ENCODE data around the gene AR. TPM values are rescaled to one million over a fixed set of nuclear protein-coding genes. Genes with fewer than 3 reads are reported as not detected.

Gene AR
- total and polyA plus RNA-seq, 2 of the 4 experiments (the other 2 are of a cell fraction) = 1.5 to 4.7 TPM

GRCh38 chrX:67723580-67724351 lies 179.9 kb downstream of the AR start:
- in situ Hi-C loops (cut with MboI; ENCODE audit: low sequenced_read_pairs) (no loop called here), dilution Hi-C loops (cut with HindIII; ENCODE audit: low sequenced_read_pairs, unreplicated experiment) (no loop called here), intact Hi-C loops (cut with micrococcal nuclease) (no loop called here)
- H3K79me1 ChIP-seq (ENCODE audit: low read depth in 1 of 2, low read length in 2 of 2) = no peaks in the 10 kb centered on the region
- ATAC-seq (ENCODE audit: low read depth) = no peak
- H3K18ac ChIP-seq (ENCODE audit: low read depth, low read length) = no peak overlapping the region
- no peak overlapping the region for H2BK20ac ChIP-seq (ENCODE audit: low read depth, low read length)
- no peak overlapping the region for H2BK15ac ChIP-seq (ENCODE audit: low read depth, low read length)
- no peaks in the 10 kb centered on the region for H4K20me1 ChIP-seq (ENCODE audit: insufficient read depth, low read length)
- H3K14ac ChIP-seq (replicated peaks; ENCODE audit: low read depth, low read length) = no peak overlapping the region
- no peak overlapping the region for H2AK5ac ChIP-seq (ENCODE audit: low read depth, low read length)
- H3K9me1 ChIP-seq (ENCODE audit: insufficient read depth, low read length) = no peaks in the 10 kb centered on the region
- no peak overlapping the region for H4K8ac ChIP-seq (ENCODE audit: low read depth in 2 of 2, low read length in 2 of 2)
- H3K23ac ChIP-seq (ENCODE audit: low read depth, low read length) = no peak overlapping the region
- no peak overlapping the region for H2AK9ac ChIP-seq (replicated peaks; ENCODE audit: low read depth, low read length, poor library complexity)
- POLR2A ChIA-PET (ENCODE audit: unreplicated experiment) = no interaction called here
- BruUV-seq (replicated peaks) = no TSS peak
- H3K9ac ChIP-seq (ENCODE audit: low read depth, low read length) = no peak overlapping the region
- no peak overlapping the region for H2AFZ ChIP-seq (replicated peaks; ENCODE audit: low read length, poor library complexity)
- no peaks in the 10 kb centered on the region for H3K4me1 ChIP-seq (ENCODE audit: control insufficient read depth, insufficient read depth, low read length)
- H3K9me3 ChIP-seq (ENCODE audit: control insufficient read depth, insufficient read depth, low read length) = no peaks in the 10 kb centered on the region; the same call in 1 of the 2 replicates
- H4K5ac ChIP-seq (ENCODE audit: low read depth, low read length) = no peak overlapping the region
- no peak overlapping the region for H2BK5ac ChIP-seq (ENCODE audit: low read depth, low read length, poor library complexity, severe bottlenecking)
- H3K36me3 ChIP-seq (ENCODE audit: control insufficient read depth, insufficient read depth, low read length) = no peaks in the 10 kb centered on the region
- no peak for TF ChIP-seq FOS (IDR thresholded peaks at IDR 0.05; ENCODE audit: low read depth, low read length)
- no peak for TF ChIP-seq ELK1 (IDR thresholded peaks at IDR 0.05; ENCODE audit: borderline replicate concordance, low read depth, low read length)
- TF ChIP-seq SMC3 (IDR thresholded peaks at IDR 0.05; ENCODE audit: low read depth, low read length) = no peak
- no peak for TF ChIP-seq RAD21 (IDR thresholded peaks at IDR 0.05; ENCODE audit: low read length)
- no peak for TF ChIP-seq MAFK (IDR thresholded peaks at IDR 0.05; ENCODE audit: low read depth, low read length)
- CTCF ChIA-PET = no interaction called here
- no peak overlapping the region for H4K91ac ChIP-seq (ENCODE audit: insufficient read depth, low read depth, low read length)
- no peak overlapping the region for H3K4me2 ChIP-seq (ENCODE audit: low read depth, low read length)
- no peak overlapping the region for H3K56ac ChIP-seq (ENCODE audit: extremely low read depth, insufficient read depth, low read length)
- H3K4ac ChIP-seq (ENCODE audit: low read depth, low read length) = no peak overlapping the region
- H3K4me3 ChIP-seq (ENCODE audit: insufficient read depth, low read depth, low read length) = no peak overlapping the region
- WGBS, 2 experiments (ENCODE audit: extremely low coverage in 2 of 2, insufficient read length in 1 of 2) = 47% methylated on average over 2 of the region's 5 CpGs; no CpG with 5 or more reads in 1 of the 2 experiments
- H2BK120ac ChIP-seq (ENCODE audit: low read depth, low read length) = no peak overlapping the region
- no peak overlapping the region for H3K27ac ChIP-seq (ENCODE audit: insufficient read depth, low read length)
- no peaks in the 10 kb centered on the region for H3K27me3 ChIP-seq (ENCODE audit: control insufficient read depth, insufficient read depth, low read length)
- no peak for DNase-seq

Data from IMR-90 (cell line).